ENCODE measurements around the gene LMNTD2.

GRCh38 chr11:518463-519202 lies 41.9 kb downstream of the LMNTD2 start:
- no peak for TF ChIP-seq EZH2 (IDR thresholded peaks at IDR 0.05)
- no peak for TF ChIP-seq EZH2phosphoT487 (IDR thresholded peaks at IDR 0.05)

All from neural progenitor cell (in vitro differentiated cells).